ENCODE data around the gene EIF4G3.

The EIF4G3 gene

DNA sequence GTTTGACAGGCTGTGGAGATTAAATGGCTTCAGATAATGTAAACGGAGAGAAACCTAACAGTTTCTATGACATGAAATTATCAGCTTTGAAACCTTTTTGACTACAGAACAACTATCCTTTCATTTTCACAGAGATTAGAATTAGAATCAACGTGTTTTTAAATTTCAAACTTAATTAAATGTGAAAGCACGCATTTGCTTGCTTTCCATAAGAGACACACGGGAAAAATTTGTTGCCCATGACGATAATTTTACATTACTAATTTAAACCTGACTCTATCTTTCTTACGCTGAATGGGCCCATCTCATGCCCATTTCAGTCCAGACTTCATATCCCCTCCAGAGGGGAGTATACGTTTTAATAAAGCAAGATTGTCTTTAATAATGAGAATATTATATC lies 297.9 kb downstream of the EIF4G3 start:
- no peak overlapping the region for H4K91ac ChIP-seq (ENCODE audit: low read length)
- no peak for DNase-seq
- no peak overlapping the region for H2AK5ac ChIP-seq (ENCODE audit: low read length, severe bottlenecking)
- H3K36me3 ChIP-seq (ENCODE audit: control insufficient read depth in 1 of 2, insufficient read depth in 2 of 2, low read depth in 1 of 2, low read length in 2 of 2): peaks cover 21 to 61% of the 10 kb centered on the region in 2 experiments
- no peak overlapping the region for H2AFZ ChIP-seq (ENCODE audit: low read depth, low read length)
- no peak overlapping the region for H3K4me2 ChIP-seq (ENCODE audit: low read length, poor library complexity, severe bottlenecking)
- no peak overlapping the region for H2BK5ac ChIP-seq (ENCODE audit: low read depth, low read length, poor library complexity, severe bottlenecking)
- no peak overlapping the region for H3K23ac ChIP-seq (ENCODE audit: low read length in 2 of 2)
- WGBS: 93% methylated on average over 5 of the region's 7 CpGs
- no peak overlapping the region for H3K18ac ChIP-seq (ENCODE audit: low read depth in 1 of 2, low read length in 2 of 2)
- H3K27ac ChIP-seq (ENCODE audit: low read length, poor library complexity, severe bottlenecking): no peak overlapping the region
- H3K4ac ChIP-seq (ENCODE audit: low read depth in 1 of 2, low read length in 2 of 2): no peak overlapping the region
- no peak overlapping the region for H3K4me3 ChIP-seq (ENCODE audit: insufficient read depth in 1 of 2, low read depth in 1 of 2, low read length in 2 of 2)
- H3K9ac ChIP-seq (ENCODE audit: low read length): no peak overlapping the region
- no peak overlapping the region for H4K8ac ChIP-seq (ENCODE audit: low read length)
- H3K9me3 ChIP-seq (ENCODE audit: control insufficient read depth, low read length): no peaks in the 10 kb centered on the region
- H2BK15ac ChIP-seq (ENCODE audit: low read depth, poor library complexity, severe bottlenecking): no peak overlapping the region
- H2BK12ac ChIP-seq (ENCODE audit: low read length in 2 of 2): no peak overlapping the region
- no peaks in the 10 kb centered on the region for H3K27me3 ChIP-seq (ENCODE audit: control insufficient read depth in 1 of 2, insufficient read depth in 1 of 2, low read length in 2 of 2)
- peaks cover 4% of the 10 kb centered on the region for H3K4me1 ChIP-seq (ENCODE audit: control insufficient read depth, insufficient read depth, low read depth, low read length)
- peaks cover 10% of the 10 kb centered on the region for H3K79me1 ChIP-seq (replicated peaks; ENCODE audit: low read length, poor library complexity, severe bottlenecking)
- no peak overlapping the region for H3K14ac ChIP-seq (ENCODE audit: low read length in 2 of 2)
- no peak overlapping the region for H2BK120ac ChIP-seq (ENCODE audit: low read depth, low read length)

DNA sequence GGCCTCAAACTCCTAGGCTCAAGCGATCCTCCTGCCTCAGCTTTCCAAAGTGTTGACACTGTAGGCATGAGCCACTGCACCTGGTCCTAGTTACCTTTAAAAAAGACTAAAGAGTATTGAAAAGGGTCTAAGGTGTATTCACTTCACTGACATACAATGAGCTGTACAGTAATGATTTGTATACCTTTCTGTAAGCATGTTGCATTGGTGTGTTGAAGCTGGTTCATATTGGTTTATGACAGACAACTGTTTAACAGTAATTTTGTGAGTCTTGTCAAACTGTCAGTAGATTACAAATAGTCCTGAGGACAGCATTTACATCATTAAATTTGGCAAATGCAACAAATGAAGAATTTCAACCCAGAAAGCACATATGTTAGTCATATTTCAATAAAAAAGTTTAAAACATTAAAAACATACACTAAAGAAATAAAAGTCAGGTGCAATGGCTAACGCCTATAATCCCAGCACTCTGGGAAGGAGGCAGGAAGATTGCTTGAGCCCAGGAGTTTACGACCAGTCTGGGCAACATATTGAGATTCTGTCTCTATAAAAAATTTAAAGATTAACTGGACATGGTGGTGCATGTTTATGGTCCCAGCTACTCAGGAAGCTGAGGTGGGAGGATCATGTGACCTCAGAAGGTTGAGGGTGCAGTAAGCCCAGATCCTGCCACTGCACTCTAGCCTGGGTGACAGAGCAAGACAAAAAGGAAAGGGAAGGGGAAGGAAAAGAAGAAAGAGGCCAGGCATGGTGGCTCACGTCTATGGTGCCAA lies 301.3 kb downstream of the EIF4G3 start:
- H3K9me3 ChIP-seq (ENCODE audit: control insufficient read depth, low read length): no peaks in the 10 kb centered on the region
- H3K27ac ChIP-seq (ENCODE audit: low read length, poor library complexity, severe bottlenecking): no peak overlapping the region
- no peak overlapping the region for H3K23ac ChIP-seq (ENCODE audit: low read length in 2 of 2)
- no peak overlapping the region for H2AFZ ChIP-seq (ENCODE audit: low read depth, low read length)
- no peak overlapping the region for H3K4me3 ChIP-seq (ENCODE audit: insufficient read depth in 1 of 2, low read depth in 1 of 2, low read length in 2 of 2)
- no peak overlapping the region for H4K8ac ChIP-seq (ENCODE audit: low read length)
- DNase-seq: no peak
- H3K4me2 ChIP-seq (ENCODE audit: low read length, poor library complexity, severe bottlenecking): no peak overlapping the region
- peaks cover 4% of the 10 kb centered on the region for H3K79me1 ChIP-seq (replicated peaks; ENCODE audit: low read length, poor library complexity, severe bottlenecking)
- peaks cover 5% of the 10 kb centered on the region for H3K4me1 ChIP-seq (ENCODE audit: control insufficient read depth, insufficient read depth, low read depth, low read length)
- H4K91ac ChIP-seq (ENCODE audit: low read length): no peak overlapping the region
- 100% methylated on average over 4 of the region's 4 CpGs for WGBS
- H2BK15ac ChIP-seq (ENCODE audit: low read depth, poor library complexity, severe bottlenecking): no peak overlapping the region
- no peak overlapping the region for H3K18ac ChIP-seq (ENCODE audit: low read depth in 1 of 2, low read length in 2 of 2)
- no peak overlapping the region for H3K9ac ChIP-seq (ENCODE audit: low read length)
- no peak overlapping the region for H2BK120ac ChIP-seq (ENCODE audit: low read depth, low read length)
- no peak overlapping the region for H3K4ac ChIP-seq (ENCODE audit: low read depth in 1 of 2, low read length in 2 of 2)
- H2BK12ac ChIP-seq (ENCODE audit: low read length in 2 of 2): no peak overlapping the region
- H3K27me3 ChIP-seq (ENCODE audit: control insufficient read depth in 1 of 2, insufficient read depth in 1 of 2, low read length in 2 of 2): no peaks in the 10 kb centered on the region
- peaks cover 5 to 56% of the 10 kb centered on the region in 2 experiments for H3K36me3 ChIP-seq (ENCODE audit: control insufficient read depth in 1 of 2, insufficient read depth in 2 of 2, low read depth in 1 of 2, low read length in 2 of 2)
- no peak overlapping the region for H3K14ac ChIP-seq (ENCODE audit: low read length in 2 of 2)
- no peak overlapping the region for H2BK5ac ChIP-seq (ENCODE audit: low read depth, low read length, poor library complexity, severe bottlenecking)
- H2AK5ac ChIP-seq (ENCODE audit: low read length, severe bottlenecking): peak overlapping the region; percentile 90

DNA sequence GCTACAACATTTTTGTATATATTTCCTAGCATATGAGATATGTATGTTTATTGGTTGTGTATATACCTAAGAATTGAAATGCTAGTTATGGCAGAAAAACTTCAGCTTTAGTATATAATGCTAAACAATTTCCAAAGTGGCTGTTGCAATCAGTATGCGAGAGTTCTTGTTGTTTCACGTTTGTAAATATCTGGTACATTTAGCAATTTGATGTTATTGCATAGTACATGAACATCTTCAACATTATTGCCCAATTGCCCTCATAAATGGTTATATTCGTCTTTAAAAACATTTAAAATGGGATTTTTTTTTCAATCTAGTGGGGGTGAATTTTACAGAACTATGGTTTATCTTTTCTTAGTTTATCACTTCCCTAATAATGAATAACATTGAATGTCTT lies 303.4 kb downstream of the EIF4G3 start:
- Histone ChIP-seq H2AFZ (ENCODE audit: low read depth, low read length) (no peak overlapping the region), H3K4me1 (ENCODE audit: control insufficient read depth, insufficient read depth, low read depth, low read length) (peaks cover 7% of the 10 kb centered on the region), H4K91ac (ENCODE audit: low read length) (no peak overlapping the region), H3K79me1 (replicated peaks; ENCODE audit: low read length, poor library complexity, severe bottlenecking) (peaks cover 3% of the 10 kb centered on the region), H3K18ac (ENCODE audit: low read depth in 1 of 2, low read length in 2 of 2) (no peak overlapping the region), H3K4ac (ENCODE audit: low read depth in 1 of 2, low read length in 2 of 2) (no peak overlapping the region), H3K23ac (ENCODE audit: low read length in 2 of 2) (no peak overlapping the region), H3K9ac (ENCODE audit: low read length) (no peak overlapping the region), H3K4me2 (ENCODE audit: low read length, poor library complexity, severe bottlenecking) (no peak overlapping the region), H3K27me3 (ENCODE audit: control insufficient read depth in 1 of 2, insufficient read depth in 1 of 2, low read length in 2 of 2) (no peaks in the 10 kb centered on the region), H2BK120ac (ENCODE audit: low read depth, low read length) (no peak overlapping the region), H2AK5ac (ENCODE audit: low read length, severe bottlenecking) (no peak overlapping the region), H4K8ac (ENCODE audit: low read length) (no peak overlapping the region), H3K36me3 (ENCODE audit: control insufficient read depth in 1 of 2, insufficient read depth in 2 of 2, low read depth in 1 of 2, low read length in 2 of 2) (peaks cover 4 to 45% of the 10 kb centered on the region in 2 experiments), H3K27ac (ENCODE audit: low read length, poor library complexity, severe bottlenecking) (no peak overlapping the region), H2BK5ac (ENCODE audit: low read depth, low read length, poor library complexity, severe bottlenecking) (no peak overlapping the region), H2BK12ac (ENCODE audit: low read length in 2 of 2) (no peak overlapping the region), H3K4me3 (ENCODE audit: insufficient read depth in 1 of 2, low read depth in 1 of 2, low read length in 2 of 2) (no peak overlapping the region), H3K9me3 (ENCODE audit: control insufficient read depth, low read length) (no peaks in the 10 kb centered on the region), H3K14ac (ENCODE audit: low read length in 2 of 2) (no peak overlapping the region), H2BK15ac (ENCODE audit: low read depth, poor library complexity, severe bottlenecking) (no peak overlapping the region)
- WGBS: no CpG with 5 or more reads among the region's 3 CpGs
- no peak for DNase-seq

DNA sequence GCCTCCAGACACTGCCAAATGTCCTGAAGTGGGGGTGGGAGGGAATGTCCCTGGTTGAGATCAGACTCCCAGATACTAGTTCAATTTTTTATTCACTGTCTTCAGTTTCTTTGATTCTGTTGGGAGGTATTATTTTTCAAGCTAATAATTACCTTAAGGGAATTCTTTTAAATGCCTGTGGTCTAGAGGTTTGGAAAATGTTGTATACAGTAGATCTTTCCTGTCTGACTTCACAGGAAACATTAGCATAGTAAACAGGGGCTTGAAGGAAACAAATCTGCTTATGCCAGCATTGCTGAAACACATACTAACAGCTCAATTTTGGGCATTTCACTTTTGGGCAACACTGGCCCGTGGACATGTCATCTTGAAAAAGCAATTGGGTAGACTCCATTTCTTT lies 305.3 kb downstream of the EIF4G3 start:
- Histone ChIP-seq H3K23ac (ENCODE audit: low read length in 2 of 2) (no peak overlapping the region), H2BK12ac (ENCODE audit: low read length in 2 of 2) (no peak overlapping the region), H4K8ac (ENCODE audit: low read length) (no peak overlapping the region), H2AK5ac (ENCODE audit: low read length, severe bottlenecking) (no peak overlapping the region), H3K9ac (ENCODE audit: low read length) (no peak overlapping the region), H2BK5ac (ENCODE audit: low read depth, low read length, poor library complexity, severe bottlenecking) (no peak overlapping the region), H3K18ac (ENCODE audit: low read depth in 1 of 2, low read length in 2 of 2) (no peak overlapping the region), H3K27ac (ENCODE audit: low read length, poor library complexity, severe bottlenecking) (peak overlapping the region; percentile 90), H4K91ac (ENCODE audit: low read length) (no peak overlapping the region), H2BK120ac (ENCODE audit: low read depth, low read length) (no peak overlapping the region), H2AFZ (ENCODE audit: low read depth, low read length) (no peak overlapping the region), H3K27me3 (ENCODE audit: control insufficient read depth in 1 of 2, insufficient read depth in 1 of 2, low read length in 2 of 2) (no peaks in the 10 kb centered on the region), H3K4ac (ENCODE audit: low read depth in 1 of 2, low read length in 2 of 2) (no peak overlapping the region), H2BK15ac (ENCODE audit: low read depth, poor library complexity, severe bottlenecking) (no peak overlapping the region), H3K9me3 (ENCODE audit: control insufficient read depth, low read length) (no peaks in the 10 kb centered on the region), H3K14ac (ENCODE audit: low read length in 2 of 2) (no peak overlapping the region), H3K4me3 (ENCODE audit: insufficient read depth in 1 of 2, low read depth in 1 of 2, low read length in 2 of 2) (no peak overlapping the region), H3K36me3 (ENCODE audit: control insufficient read depth in 1 of 2, insufficient read depth in 2 of 2, low read depth in 1 of 2, low read length in 2 of 2) (peaks cover 4 to 41% of the 10 kb centered on the region in 2 experiments), H3K79me1 (replicated peaks; ENCODE audit: low read length, poor library complexity, severe bottlenecking) (no peaks in the 10 kb centered on the region), H3K4me2 (ENCODE audit: low read length, poor library complexity, severe bottlenecking) (peak overlapping the region; percentile 50), H3K4me1 (ENCODE audit: control insufficient read depth, insufficient read depth, low read depth, low read length) (peaks cover 8% of the 10 kb centered on the region)
- 32% methylated on average over 1 of the region's 1 CpG for WGBS
- peak; percentile 62 for DNase-seq

All from mesenchymal stem cell (in vitro differentiated cells and primary cell).